ENCODE results near the gene GABBR2.

DNA sequence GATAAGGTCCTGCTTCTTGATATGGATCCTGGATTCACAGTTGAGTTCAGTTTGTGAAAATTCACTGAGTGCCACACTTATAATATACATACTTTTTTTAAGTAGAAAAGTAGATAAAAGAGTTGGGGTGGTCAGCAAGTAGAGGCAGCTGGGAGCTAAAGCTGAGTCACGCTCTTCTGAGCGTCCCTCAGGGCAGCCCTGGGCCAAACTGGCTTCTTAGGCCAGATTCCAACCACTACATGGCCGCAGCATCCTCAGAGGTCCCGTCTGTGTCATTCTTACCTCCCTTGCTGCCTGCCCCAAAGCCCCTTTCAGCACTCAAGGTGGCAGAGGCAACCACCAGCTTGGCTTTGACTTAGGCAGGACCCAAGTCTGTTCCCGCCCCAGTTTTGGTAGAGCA, 329.9 kb downstream of the GABBR2 start:
- TF ChIP-seq, protein P1, sequence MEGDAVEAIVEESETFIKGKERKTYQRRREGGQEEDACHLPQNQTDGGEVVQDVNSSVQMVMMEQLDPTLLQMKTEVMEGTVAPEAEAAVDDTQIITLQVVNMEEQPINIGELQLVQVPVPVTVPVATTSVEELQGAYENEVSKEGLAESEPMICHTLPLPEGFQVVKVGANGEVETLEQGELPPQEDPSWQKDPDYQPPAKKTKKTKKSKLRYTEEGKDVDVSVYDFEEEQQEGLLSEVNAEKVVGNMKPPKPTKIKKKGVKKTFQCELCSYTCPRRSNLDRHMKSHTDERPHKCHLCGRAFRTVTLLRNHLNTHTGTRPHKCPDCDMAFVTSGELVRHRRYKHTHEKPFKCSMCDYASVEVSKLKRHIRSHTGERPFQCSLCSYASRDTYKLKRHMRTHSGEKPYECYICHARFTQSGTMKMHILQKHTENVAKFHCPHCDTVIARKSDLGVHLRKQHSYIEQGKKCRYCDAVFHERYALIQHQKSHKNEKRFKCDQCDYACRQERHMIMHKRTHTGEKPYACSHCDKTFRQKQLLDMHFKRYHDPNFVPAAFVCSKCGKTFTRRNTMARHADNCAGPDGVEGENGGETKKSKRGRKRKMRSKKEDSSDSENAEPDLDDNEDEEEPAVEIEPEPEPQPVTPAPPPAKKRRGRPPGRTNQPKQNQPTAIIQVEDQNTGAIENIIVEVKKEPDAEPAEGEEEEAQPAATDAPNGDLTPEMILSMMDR (IDR thresholded peaks at IDR 0.05): no peak
- TF ChIP-seq POLR2A (IDR thresholded peaks at IDR 0.05): no peak

All from uterus (tissue), 2 donors.